HG03571 (cell line): ENCODE data around the gene SLC1A1.

Experiments
- ATAC-seq: cut with Tn5 transposase; IDR thresholded peaks from one replicate; pipeline ENCODE4 v1.9.1; 2021; ENCODE audit not compliant: unreplicated experiment

SLC1A1 gene

DNA sequence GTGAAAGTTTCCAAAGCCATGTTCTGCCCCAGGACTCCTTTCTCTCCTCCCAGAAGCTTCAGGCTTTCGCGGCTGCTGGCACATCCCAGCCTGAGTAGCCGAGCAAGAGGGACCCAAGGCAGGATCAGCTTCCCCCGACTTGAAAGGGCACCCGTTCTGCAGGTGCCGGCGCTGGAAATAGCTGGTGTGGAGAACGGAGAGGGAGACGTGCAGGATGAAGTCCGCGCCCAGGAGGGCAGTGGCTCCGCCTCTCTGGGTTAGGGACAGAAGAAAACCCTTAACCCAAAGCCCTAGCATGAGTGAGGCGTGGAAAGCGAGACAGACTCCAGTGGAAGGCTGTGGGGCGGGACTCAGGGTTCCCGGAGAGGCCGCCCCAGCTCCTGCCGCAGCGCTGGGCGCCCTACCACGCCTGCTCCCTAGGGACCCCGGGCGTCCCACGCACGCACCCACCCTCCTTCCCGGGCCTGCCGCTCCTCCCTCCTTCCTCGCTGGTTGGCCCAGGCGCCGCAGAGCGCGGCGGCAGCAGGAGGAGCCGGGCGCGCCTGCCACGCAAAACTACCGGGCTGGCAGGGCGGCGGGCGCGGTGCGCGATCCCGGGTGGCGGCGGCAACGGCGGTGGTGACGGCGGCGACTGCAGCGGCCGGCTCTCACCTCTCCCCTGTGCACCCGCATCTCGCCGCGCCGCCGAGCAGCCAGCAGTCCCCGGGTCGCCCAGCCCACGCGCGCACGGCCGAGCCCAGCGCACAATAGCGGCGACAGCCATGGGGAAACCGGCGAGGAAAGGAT, at the start of gene SLC1A1:
Gene SLC1A1 (plus strand): TSS at position 550 of the 786 bp plus-strand sequence. CDS start 212 bp downstream, at position 762.
- peak; percentile 69 for ATAC-seq

DNA sequence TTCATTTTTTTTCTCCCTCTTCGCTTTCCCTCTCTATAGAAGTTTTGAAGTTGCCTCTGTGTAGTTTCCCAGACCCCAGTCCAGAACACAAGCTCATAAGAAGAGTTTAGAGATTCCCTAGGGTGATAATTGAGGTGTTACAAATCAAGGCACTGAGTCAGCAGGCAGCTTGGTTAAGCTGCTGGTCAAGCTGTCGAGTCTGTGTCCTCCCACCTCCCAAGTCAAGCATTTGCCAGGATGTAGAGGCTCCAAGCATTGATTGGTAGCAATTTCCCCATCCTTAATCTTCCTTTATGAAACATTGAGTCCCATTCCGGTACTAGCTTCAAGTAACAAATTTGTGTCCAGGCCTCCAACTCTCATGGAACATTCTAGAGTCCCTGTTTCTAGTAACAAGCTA, 47.5 kb upstream of the SLC1A1 start:
- no peak for ATAC-seq

DNA sequence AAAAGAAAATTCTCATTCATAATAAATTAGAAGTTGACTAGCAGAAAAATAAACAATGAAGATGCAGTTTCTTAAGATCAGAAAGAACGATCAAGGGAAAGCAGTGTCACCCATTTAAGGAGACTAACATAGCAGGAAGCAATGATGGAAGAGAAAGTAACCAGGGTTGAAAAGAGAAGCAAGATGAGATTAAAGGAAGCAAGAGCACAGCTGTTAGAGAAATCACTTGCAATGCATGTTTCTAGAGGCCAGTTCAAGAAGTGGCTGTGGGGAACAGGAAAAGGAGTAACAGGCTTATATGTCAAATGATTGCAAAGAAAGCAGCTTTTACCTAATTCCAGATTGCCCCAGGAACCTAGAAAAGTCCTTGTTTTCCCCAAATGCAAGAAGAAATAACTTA, 46.8 kb upstream of the SLC1A1 start:
- no peak for ATAC-seq

DNA sequence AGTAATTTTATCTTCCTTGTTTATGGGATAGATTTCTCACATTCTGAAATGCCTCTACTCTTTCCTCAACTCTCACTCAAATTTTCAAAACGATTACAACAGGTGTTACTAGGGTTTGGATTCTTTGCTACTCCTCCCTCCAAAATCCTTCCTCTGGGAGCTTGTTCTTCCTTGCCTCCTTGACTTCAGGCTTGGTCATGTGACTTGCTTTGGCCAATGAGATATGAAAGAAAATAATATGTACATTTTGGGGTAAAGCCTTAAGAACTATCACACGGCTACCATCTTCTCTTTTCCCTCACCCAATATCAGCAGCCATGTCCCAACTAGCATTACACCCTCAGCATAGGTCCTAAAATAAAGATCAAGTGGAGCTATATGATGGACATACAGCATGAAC, 28.8 kb upstream of the SLC1A1 start:
- no peak for ATAC-seq

DNA sequence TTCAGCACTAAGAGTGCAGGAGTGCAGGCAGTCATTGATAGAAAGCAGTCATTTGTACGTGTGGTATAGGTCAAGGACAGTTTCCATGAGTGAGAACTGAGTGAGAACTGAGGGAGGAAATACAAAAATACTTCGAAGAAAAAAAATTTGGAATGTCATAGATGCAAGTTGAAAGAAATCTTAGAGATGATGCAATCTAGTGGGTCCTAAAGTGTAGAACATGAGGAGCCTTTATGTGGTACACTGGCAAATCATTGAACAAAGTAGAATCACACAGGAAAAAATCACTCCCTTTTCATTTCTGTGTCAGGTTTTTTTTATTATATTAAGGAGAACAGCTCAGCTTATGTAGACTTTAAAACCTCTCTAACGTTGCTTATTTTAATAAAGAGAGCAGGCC, 26.4 kb upstream of the SLC1A1 start:
- no peak for ATAC-seq

DNA sequence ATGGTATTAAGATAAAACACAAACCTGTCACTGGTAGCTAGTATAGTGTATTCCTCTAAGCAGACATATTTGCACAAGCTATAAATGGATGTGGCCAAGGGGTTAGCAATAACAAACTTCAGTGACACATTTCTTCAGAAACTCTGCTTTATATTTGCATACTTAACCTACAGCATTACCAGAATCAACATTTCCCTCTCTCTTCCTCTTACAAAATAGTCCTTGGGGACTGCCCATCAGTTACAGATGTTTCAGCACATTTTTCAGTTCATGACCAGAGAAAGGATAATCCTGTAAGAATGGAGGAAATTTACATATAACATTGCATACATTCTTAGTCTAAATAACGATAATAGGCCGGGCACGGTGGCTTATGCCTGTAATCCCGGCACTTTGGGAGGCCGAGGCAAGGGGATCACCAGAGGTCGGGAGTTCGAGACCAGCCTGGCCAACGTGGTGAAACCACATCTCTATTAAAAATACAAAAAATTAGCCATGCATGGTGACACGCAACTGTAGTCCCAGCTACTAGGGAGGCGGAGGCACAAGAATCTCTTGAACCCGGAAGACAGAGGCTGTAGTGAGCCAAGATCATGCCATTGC, 25.3 kb upstream of the SLC1A1 start:
- peak; percentile 89 for ATAC-seq

DNA sequence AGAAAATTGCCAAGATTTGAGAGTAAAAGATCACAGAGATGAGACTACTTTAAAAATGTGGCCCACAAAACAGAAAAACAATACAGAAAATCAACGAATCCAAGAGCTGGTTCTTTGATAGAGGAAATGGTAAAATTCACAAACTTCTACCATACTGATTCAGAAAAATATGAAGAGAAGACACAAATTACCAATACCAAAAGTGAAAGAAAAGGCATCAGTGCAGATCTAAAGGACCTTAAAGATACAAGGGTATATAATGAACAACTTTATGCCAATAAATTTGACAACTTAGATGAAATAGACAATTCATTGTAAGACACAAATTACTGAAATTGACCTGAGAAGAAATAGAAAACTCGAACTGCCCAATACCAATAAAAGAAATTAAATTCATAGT, 24.4 kb upstream of the SLC1A1 start:
- ATAC-seq, result no peak

DNA sequence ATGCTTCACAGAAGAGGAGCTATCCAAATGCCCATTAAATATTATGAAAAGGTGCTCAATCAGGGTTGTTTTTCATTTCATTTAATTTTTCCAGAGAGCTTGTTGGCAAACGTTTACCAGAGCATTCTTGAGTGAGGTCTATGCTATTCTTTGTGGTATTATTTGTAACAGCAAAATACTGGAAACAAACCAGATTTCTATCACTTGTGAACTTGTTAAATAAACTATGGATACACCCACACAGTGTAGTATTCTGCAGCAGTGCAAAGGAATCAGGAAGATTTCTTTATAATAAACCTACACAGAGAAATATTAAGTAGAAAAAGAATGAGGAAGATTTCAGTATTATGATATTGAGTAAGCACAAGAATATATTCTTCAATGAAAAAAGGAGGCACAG, 15.0 kb upstream of the SLC1A1 start:
- no peak for ATAC-seq

DNA sequence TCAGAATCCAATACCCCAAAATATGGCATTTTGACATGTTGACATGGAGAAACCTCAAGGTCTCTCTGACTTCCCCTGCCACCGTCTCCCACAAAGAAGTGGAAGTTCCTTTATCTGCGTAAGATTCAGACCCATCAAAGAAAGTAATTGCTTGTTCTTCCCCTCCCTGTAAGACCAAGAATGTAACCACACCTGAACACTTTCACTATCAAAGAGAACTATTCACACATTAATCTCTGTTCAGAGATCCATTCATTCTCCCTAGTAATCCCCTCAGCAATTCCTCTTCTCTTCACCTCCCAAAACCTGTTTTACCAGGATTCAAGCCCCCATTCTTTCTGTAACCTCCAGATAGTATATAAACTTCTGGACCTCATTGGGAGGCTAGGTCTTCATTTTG, 4.1 kb upstream of the SLC1A1 start:
- no peak for ATAC-seq

DNA sequence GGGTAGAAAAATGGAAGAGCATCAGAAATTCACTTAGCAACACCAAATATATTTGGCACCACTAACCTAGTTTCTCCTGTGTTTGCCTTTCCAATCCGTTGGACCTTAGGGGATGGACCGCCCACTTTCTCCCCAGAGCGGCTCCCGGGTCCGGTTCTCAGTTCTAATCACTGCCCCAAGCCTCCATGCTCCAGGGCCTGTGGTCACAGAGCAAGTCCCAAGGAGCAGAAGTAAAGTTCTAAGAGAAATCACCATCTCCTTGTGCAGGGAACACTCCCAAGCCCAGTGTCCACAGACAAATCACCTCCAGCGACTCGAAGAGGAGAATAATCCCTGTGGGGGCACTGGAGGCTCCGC, 728 bp upstream of the SLC1A1 start:
- ATAC-seq, result no peak

DNA sequence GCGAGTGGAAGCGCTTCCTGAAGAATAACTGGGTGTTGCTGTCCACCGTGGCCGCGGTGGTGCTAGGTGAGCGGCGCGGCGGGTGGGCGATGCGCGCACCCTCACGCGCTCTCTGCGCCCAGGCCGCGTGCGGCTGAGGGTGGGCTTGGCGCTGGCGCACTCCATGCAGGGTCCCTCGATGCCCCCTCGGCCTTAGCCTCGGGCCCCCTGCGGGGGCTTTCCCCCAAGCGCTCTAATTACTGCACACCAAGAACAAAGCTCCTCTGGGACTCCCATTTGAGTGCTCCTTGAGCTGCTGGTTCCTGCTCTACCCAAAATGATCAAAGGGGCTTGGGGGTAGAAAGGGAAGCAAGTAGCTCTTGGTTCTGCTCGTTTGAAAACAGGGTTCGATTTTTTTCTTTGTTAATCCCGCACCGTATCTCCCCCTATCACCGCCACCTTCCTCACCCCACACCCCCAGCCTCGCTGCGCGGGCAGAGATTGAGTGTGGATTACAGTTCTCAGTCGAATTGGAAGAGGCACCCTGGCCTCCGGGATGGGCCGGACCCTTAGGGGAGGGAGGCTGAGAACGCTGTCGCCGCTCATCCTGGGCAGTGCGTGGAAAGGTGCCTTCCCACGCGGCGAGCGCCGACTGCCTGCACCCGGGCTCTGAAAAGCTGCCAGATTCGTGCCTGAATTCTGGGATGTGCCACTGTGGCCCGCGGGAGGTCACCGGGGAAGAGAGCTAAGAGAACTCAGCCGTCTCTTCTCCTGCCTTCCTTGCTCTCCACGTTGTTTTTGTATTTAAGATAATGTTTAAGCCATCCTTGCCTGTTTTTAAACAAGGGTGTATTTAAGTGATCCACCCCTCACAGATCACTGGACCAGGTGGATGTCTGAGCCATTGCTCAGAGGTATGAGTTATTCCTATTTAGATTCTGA, 697 bp downstream of the SLC1A1 start:
- ATAC-seq, result peak; percentile 0

DNA sequence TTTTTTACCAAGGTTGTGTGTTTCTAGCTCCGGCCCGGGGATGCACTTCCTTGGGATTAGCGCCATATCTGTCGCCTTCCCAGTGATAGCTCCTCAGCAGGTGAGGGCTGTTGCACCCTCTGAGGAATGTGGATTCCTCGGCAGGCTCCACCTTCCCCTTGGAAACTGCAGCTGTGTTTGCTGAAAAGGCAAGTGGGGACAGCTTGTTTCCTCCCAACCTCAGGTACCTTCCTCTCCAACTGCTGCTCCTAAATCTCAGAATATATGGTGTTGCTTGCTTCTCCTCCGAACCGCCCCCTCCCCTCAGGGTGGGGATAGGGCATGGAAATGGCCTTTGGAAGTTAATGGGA, 1.3 kb downstream of the SLC1A1 start:
- ATAC-seq, result no peak

DNA sequence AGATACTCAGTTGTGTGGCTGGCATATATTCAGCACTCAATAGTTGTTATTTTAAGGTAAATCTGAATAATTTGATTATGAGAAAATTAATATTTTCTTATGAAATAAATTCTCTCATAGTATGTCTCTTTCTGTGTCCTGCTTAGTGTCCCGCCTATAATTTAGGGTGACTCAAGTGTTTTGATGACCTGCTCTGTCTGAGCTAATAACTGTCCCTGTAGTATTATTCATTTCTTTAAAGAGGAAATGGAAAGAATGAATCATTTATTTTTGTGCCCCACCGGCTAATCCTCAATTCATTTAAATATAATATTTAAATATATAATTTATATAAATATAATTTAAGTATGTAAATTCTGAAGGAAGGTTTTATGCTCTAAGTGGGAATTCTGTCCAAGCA, 4.1 kb downstream of the SLC1A1 start:
- no peak for ATAC-seq

DNA sequence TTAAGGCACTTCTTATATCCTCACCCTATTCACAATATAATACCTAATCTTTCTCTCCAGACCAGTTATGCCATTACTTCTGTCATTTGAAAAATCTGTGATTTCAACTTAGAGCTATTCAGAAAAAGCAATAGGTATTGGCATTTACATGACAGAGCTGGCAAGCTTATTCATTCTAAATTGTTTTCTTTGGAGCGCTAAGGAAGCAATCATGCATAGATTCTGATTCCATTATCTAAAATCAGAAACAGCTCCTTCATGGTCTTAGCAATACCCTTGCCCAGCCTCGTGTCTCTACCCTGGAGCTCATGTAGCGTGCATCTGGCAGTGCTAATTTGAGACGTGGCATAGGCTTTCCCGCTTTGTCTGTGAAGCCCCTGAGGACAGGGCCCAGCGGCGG, 4.5 kb downstream of the SLC1A1 start:
- no peak for ATAC-seq

DNA sequence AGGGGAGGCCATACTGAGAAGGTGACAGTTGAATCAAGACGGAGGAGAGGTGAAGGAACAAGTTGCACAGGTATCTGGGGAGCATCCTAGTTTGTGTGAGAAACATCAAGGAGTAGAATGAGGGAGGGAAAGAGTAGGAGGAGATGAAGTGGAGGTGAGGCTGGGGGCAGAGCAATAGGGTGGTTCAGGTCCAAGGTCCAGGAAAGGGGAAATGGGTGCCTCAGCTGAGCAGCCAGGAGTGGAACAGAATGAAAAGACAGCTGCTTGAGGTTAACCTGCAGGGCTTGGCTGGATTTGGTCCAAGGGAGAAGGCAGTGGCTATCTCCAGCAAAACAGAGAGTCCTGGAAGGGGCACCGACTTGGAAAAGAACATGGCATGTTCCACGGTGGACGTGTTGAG, 5.3 kb downstream of the SLC1A1 start:
- ATAC-seq, result no peak

DNA sequence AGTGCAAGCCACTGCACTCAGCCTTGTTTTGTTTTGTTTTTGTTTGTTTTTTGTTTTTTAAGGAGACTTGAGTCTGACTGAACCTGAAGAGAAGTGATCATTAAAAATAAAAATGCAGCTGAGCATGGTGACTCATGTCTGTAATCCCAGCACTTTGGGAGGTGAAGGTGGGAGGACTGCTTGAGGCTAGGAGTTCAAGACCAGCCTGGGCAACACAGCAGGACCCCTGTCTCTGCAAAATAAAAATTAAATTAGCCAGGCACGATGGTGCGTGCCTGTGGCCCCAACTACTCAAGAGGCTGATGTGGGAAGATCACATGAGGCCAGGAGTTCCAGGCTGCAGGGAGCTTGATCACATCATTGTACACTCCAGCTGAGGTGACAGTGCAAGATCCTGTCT, 6.2 kb downstream of the SLC1A1 start:
- ATAC-seq, result no peak

DNA sequence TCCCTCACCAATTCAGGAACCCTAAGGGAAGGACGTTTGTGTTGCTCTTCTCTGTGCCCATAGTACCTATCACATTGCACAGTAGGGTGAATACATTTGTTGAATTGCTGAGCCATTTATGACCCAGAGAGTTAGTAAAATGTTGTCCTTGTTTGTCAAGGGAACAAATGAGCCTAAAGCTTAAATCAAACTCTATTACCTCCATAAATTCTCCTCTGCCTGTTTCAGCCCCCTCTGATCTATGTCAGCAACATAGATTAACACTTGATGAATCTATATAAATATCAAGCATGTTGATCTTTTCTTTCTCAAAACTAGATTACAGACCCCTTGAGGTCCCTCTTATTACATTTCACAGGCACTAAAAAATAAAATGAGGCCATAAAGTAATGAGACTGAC, 7.1 kb downstream of the SLC1A1 start:
- ATAC-seq, result no peak

DNA sequence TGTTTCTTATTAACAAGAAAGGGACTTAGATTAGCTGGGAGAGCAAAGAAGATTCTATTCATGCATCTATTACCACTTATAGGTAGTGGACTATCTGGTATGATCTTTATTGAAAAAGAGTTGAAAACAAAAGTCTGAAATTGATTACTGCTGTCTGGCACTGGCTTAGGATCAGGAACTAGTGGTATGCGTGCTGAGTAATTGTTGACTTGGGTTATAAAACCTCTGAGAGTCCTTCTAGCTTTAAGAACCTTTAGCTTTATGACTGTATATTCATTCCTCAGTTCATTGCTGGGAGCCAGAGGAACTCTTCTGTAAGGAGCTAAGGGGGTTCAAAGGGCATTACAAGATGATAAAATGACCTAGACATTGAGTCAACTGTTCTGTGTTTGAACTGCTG, 7.6 kb downstream of the SLC1A1 start:
- no peak for ATAC-seq

DNA sequence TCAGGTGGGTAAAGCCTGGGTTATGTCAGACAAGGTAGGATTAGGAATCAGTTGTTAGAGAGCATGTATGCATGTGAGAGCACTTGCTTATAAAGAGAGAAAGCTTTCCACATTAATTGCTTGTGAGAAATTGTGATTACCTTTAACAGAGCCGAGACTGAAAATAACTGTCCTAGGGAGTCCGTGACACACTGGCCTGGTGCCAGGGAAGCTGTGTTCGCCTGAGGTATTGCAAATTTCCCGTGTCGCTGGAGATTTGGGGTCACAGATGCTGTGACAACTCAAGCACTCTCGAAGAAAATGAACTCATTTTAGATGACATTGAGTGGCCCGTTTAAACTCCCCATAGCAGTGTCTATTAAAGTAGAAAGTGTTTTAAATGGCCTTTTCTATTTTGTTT, 9.6 kb downstream of the SLC1A1 start:
- ATAC-seq, result no peak

DNA sequence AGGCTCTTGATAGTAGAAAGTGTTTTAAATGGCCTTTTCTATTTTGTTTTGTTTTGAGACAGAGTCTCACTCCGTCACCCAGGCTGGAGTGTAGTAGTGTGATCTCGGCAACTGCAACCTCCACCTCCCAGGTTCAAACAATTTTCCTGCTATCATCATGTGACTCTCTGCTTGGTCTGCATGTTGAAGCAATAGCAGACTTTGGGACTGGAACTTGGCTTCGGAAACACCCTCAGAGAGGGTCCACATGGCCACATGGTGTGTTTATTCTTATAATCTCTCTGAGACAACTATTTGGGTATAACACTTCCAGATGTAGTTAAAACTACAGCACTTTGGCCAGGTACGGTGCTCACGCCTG, 10.9 kb downstream of the SLC1A1 start:
- ATAC-seq, result no peak

DNA sequence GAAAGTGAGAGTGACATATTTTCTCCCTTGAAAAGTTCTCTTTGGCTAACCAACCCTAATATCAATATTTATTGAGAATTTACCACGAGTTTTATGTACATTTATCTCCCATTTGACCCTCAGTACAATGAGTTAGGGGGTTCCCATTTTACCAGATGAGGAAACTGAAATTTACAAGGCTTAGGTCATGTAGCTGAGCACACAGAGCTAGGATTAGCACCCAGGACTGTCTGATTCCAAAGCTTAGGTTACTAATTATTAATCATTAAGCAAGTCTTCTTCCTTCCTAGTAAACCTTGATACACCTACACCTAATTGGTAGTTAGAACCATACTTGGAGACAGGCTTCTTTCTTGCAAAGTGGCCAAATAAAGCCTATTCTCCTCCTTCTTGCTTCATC, 12.2 kb downstream of the SLC1A1 start:
- no peak for ATAC-seq

DNA sequence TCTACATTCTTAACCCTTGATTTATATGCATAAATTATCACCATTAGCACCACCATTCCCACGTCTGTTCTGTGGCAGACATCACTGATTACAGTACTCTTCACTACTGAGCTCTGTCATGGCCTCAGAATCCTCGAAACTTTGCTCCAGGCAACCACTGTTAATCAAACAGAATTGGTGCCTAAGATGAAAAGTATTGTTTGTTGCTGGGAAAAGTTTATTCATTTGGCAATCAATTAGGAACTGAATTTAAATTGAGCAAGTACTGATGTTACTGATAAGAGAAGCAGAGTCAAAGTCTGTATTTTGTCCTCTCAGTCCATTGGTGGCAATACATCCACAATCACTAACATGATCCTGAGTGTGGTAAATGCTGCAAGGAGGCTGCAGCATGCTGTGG, 12.8 kb downstream of the SLC1A1 start:
- ATAC-seq, result no peak
